Stimulated activated CD4-positive, alpha-beta T cell treated with anti-CD3 and anti-CD28 coated beads, Interleukin-15, amount 100 ng/mL, for 48 hours (primary cell): ENCODE results near the gene SLC10A2.

ENCODE experiments used
- DNase-seq, 2 donors: peaks; one replicate each; pipeline ENCODE4 v3.0.0-alpha.2; 2020; ENCODE audit warnings: low read depth in 2 of 2

The SLC10A2 gene

DNA sequence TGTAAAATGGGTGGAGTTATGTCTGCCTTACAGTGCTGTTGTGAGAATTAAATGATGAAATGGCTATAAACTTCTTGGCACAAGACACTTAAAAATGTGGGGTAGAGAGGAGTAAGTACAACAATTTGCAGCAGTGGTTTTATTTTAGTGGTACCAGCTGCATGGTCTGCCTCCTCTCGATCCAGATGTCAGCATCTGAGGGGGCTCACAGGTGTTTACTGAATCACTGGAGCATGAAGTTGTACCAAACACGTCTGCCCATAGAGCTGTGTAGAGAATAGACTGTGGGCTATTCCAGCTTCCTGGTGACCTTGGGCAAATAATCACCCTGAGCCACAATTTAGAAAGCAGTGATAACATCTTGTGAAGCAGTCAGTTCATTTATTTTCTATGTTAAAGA, 11.1 kb downstream of the SLC10A2 start:
- DNase-seq: no peak

DNA sequence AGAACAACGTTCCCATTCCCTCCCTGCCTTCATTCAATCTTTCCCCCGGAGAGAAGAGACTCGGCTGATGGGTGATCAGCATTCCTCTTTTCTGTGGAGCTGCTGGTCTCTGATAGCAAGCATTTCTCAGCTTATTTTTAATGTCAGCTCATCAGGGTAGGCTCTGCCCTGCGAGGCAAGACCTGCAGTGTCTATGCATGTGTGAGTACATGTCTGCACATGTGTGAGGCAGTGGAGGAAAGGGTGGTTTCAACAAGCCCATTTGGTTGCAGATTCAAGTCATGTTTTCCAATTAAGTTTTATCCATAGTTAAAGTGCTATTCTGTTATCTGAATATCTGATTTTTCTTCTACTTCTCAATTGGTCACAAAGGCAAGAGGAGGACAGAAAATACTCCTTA, 19.5 kb downstream of the SLC10A2 start:
- DNase-seq: no peak

DNA sequence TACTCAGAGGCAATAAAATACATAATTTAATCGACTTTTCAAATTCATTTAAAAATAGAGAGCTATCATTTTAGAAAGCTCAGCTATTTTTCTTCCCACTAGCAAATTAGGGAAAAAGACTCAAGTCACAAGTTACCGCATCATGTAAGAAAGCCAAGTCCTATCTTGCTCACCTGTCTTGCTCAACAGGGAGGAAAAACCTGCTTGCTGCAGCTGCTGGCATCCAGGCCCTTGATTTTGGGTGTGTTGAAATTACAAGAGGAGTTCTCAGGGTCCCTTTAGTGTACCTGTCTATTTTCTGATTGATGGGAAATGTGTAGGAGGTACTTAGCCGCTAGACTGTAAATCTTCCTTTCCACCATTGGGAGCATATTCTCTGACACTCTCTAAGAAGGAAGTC, 22.2 kb downstream of the SLC10A2 start:
- no peak for DNase-seq

DNA sequence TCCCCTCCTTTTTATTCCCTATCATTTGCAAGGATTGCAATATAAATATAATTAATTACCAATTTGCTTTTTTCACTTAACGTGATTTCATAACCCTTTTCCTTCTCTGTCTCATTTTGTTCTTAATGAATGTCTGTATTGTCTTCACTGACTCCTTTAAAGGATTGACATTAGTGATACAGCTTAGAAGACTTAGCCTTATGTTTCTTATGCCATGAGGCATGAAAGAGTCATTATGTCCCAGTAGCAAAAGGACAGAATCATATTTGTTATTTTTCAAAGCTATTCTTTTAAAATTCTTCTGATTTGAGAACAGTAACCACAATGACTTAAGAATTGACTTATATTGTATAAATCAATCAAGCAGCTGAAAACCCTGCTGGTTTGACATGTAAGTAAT, 26.2 kb downstream of the SLC10A2 start:
- DNase-seq: no peak

DNA sequence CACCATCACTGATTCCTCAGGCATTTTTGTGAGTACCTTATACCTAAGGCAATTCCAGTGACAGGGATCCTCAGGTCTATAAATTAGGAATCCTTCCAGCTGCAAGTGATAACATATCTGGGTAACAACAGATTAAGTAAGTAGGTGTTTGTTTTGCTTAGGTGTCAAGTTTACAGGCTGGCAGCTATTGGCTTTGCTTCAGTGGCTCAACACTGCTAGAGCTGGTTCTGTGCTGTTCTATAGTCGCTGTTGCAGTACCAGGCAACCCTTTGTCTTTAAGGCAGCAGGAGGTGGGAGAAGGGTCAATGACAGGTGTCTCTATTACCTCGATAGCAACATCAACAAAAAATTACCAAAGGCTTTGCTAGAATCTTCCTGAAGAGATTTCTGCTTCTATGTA, 27.0 kb downstream of the SLC10A2 start:
- no peak for DNase-seq

DNA sequence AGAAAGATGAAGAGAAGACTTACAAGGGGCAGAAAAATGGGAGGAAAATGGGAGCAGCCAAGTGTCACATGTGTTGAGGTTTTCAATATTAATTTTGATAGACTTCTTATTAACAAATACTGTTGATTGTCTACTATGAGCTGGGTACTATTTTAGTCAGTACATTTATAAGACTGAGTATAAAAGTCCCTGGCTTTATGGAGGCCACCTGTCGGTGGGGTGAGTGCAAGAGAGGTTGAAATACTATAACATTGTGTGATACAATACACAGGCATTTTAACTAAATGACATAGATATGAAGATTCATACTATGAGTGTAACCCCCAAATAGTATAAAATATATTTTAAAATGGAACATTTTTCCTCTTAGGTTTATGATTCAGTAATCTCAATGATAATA, 29.9 kb downstream of the SLC10A2 start:
- no peak for DNase-seq

DNA sequence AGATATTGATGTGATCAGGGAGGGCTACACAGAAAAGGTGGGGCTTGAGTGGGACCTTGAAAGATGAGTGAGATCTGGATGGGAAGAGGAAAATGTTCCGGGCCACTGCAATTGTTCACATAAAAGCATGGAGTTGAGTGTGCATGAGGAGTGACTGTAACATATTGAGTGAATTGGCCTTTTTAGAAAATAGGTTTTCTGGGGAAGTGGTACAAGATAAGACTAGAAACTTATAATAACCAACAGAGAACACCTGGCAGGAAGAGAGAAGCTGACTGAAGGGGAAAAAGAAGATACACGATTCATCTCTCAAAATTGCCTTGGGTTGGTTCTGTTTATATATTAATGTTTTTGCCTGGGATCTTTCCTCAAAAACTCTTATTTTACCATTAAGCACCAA, 32.2 kb downstream of the SLC10A2 start:
- DNase-seq: no peak

DNA sequence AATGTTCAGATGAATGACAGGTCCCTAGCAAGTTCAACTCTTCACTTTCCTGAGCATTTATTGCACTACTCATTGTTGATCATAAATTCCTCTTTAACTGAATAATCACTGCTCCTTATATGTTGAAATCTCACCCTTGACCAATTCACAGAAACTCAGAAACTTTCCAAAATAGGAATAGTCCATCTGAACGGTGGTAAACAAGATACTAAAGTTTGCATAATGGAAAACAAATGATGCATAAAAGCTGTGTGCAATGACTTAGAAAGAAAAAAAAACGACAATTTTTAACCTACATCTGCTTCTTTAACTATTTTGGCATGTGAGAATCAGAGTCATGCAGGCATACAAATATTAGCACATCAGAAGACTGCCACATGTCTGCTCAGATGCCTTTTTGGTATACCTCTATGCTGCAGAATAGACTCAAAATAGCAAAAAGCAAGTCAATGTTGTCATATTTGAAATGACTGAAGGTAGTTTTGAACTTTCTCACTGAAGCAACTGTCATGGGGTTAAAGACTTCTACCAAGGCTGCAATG, 34.8 kb downstream of the SLC10A2 start:
- no peak for DNase-seq

DNA sequence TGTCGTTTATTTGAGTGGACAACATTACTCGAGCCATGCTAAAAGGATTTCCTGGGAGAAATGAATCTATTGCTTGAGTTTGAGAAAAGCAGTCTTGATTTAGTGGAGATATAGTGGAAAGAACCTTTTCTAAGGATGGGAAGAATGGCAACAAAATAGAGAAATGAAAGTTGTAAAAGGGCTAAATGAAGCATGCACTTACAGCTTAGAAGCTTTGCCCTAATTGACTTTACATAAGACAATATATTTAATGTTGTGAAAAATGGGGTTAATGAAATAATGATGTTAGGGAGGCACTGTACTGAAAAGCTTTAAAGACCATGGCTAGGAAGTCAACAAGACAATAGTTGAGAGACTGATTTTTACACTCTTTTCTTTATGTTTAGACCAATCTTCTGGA, 35.4 kb downstream of the SLC10A2 start:
- no peak for DNase-seq

DNA sequence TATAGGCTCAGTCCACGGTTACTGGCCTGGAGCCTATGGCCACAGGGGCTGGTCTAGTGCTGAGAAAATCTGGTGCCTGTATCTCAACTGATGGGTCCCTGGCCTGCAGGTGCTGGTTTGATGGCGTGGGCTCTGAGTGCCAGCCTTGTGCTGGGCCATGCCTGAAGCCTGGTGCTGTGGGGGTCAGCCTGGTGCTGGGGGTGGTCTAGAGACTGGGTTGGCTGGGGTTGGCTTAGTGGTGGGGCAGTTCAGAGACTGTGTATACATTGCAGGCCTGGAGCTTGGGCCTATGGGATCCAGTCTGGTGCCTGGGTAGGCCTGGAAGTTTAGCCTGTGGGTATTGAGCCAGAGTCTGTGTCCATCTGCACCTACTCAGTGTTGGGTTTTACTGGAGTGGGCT, 36.4 kb downstream of the SLC10A2 start:
- no peak for DNase-seq

DNA sequence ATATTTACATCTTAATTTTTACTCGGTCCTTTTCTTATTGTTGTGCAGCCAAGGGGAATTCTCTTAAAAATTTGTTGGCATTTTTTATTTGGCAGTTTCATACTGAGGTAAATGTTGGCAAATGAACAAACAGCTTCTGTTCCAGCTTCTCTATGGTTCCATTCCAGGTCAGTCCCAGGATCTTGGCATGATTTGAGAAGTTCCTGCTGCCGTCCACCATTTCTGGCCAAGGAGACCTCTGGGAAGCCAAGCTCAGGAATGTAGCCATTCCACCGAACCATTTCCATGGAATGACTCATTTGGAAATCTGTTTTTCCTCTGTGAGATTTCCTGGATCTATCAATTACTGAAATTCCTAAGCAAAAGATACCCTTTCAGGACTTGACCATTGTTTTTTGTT, 43.9 kb downstream of the SLC10A2 start:
- no peak for DNase-seq

DNA sequence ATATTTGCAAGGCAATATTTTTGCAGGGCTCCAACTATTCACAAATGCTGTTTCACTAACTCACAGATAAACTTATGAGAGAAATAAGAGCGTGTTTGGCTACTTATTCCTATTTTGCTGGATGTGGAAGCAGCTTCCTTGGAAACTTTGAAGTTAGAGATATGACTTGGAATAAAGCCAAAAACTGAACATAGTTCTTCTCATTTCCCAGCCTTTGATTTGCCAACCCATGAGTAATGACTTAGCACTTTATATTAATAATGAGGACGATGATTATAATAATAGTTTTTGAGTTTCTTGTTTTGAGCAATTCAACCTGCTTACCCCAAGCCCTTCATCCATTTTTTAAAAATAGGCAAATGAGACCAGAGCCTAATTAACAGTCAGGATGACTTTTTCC, 47.7 kb downstream of the SLC10A2 start:
- no peak for DNase-seq

DNA sequence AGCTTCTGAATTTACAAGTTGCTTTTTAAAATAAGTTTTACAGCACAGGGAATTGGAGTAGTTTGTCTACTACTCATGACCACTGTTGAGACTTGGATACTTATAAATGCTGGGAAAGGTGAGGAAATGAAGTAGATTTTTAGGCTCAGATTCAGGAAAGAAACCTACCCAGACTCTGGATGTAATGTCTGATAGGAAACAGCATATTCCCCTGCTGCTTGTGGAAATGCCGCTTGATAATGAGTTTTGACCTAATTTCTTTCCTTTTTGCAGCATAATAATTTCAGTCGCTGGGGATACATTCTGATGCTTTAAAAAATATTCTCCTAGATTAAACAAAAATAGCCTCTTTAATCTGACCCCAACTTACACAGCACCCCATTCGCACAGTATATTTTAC, 53.6 kb downstream of the SLC10A2 start:
- no peak for DNase-seq

DNA sequence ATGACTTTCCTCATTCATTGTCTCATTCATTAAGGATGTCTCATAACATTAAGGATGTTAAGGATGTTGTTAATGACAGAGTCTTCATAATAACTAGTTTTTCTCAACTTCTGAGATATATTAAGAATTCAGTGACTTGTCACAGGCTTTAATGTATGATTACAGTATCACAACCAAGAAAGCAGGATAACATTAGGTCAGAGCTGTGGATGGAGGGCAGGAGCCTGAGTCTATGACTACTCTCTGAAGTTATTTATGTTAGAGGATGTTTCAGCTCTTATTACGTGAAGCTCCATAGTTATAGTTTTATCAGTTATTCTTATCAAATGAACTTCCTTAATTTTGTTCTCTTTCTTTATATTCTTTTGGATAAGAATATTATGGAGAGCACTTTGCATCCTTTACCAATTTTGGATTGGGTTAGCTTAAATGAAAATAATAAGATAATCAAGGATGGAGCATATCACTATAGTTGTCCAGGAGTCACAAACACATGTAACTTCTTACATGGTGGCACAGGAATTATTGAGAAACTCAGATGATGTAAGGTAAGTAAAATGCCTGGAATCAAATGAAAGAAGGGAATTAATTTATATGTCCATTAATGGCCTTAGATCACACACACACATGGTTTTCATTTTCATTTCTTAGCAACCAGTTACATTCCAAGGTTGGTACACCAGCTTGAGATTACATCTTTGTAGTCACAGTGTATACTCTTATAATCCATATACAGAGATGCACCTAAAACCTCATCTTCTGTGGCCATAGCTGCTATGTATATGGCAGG, 57.0 kb downstream of the SLC10A2 start:
- DNase-seq: no peak

DNA sequence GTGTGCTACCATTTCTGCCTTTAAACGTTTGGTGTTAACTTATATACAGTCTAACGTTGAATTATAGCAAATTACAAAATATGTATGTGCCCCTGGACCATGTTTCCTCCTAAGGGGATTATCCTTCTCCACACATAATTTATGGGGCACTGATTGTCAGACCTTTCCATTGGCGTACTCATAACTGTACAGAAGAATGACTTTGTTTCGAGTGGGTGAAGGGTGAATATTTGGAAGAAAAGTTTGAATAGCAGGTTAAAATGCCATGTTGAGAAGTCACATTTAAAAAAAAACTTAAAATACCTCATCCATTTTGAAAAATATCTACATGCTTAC, 58.8 kb downstream of the SLC10A2 start:
- no peak for DNase-seq

DNA sequence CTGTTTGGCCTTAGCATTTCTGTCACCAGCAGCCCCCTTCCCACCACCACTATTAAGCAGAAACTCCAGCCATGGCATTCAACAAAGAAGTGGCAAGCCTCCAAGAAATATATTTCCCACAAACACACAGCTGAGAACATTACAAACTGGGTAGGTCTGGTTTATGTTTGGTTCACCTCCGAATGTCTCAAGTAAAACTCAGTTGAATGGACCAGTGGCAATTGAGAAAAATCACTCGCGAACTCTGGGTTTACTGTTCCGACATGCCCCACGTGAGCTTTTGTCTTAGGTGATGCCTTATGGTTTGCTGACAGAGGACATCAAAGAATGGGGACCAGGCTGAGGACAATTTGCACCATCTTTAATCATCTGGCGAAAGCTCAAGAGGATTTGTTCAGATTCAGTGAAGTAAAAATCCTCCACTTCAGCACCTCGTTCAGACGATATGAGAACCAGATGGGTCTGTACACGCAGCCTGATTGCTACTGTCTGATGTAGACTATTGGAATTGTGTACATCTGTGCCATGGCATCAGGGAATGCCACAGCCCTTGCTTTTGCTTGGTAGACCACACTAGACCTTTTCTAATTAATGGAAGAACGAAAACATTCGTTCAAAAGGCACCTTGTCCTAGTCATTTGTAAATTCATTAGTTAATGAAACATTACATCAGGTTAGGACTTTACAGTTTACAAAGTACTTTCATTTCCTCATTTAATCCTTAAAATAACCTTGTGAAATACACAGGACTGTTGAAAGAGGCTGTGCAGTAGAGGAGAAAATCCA, 59.4 kb downstream of the SLC10A2 start:
- no peak for DNase-seq

DNA sequence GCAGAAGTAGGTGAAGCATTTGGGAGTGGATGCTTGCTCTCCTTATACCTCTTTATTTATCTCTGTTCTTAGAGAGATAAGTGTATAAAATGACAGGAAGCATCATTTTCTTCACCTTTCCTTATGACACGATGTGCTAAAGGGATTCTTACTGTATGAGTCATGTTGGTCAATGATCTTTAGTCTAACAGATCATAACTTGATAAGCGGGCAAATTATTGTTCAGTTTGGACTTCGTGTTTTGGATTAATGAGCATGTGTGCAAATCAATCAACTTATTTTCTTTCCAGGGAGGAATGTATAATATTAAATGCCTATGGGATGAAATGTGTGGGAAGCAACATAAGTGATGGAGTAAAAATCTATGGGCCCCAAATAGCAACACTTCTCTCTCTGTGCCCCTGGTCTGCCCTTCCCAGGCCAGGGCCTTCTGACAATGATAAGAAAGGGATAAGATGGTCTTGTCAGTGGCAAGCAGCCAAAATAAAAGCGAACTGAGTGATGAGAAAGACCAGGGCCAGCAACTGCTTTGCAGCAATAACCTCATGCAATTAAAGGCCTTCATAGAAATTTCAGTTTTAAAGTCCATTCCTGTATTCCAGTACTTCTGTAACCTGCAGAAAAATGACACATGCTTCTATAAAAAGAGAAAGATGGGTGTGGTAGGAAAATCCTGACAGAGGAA, 61.4 kb downstream of the SLC10A2 start:
- DNase-seq: no peak

DNA sequence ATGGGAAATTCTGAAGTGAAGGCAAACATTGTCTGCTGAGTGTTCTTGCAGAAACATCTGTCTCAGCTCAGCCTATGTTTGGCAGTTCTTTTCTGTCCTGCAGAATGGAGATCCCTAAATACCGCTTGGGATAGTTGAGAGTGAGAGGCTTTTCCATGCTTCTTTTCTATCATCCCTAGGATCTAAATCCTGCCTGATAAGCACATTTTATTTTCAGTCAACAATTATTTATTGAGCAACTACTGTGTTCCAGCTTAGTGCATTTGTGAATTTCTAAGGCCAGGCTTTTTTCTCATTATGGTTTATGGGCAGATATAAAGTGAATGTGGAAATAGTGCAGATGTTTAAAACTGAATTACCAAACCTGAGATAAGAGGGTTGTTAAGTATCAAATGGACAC, 62.6 kb downstream of the SLC10A2 start:
- DNase-seq: no peak

DNA sequence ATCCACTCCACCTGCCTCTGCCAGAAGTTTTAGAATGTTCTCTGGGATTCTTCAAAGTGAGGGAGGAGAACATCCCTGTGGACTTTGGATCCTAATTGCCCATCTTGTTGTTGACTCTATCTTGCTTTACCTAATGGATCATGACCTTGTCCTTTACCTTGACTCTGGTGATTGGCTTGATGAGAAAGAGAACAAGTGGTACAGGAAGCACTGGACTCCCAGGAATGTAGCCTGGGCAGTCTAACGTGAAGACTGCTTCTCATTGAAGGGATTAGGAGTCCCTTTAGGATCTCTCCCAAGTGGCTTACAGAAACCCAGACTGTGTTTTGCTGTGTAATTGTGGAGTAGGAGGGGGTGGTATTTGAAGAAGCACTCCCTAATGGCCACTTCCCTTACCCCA, 63.9 kb downstream of the SLC10A2 start:
- DNase-seq: no peak

DNA sequence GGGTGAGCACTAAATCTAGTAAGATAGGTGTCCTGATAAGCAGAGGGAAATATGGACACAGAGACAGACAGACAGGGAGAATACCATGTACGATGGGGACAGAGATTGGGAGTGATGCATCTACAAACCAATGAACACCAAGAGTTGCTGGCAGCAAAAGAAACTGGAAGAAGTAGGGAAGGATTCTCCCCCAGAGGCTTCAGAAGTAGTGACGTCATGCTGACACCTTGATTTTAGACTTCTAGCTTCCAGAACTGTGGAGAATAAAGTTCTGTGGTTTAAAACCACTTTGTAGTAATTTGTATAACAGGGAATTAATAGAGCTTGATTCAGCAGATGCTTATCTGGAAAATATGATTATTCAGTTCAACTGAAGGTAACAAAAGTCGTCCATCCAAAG, 66.1 kb downstream of the SLC10A2 start:
- no peak for DNase-seq

DNA sequence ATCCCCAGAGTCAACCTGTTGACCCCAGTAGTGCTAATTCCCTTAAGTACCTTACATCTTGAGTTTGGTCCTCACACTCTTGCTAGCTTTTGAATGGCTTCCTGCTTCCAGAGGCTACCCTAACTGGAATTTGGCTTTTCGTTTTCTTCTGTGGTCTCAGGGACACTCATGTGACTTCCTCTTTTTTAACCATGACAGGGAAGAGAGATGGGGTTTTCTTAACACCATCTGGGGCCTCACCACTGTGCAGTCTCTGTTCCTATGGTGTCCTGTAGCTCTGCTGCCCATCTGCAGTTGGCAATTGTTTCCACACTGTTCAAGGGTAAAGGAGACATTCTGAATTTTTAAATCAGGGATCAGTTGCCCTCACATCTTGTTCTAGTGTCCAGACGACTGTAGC, 66.7 kb downstream of the SLC10A2 start:
- DNase-seq: no peak
